GM19035 (cell line): Measurements from ENCODE around the gene IPO11.
"Not testable (repeated sequence)": the region's sequence is repeated elsewhere in the genome, so short reads cannot be mapped to it uniquely, and the experiment has no call there.

Experiments used
- ATAC-seq: cut with Tn5 transposase; IDR thresholded peaks from one replicate; pipeline ENCODE4 v1.9.1; 2021; ENCODE audit not compliant: unreplicated experiment

IPO11 gene

GRCh38 chr5:62596096-62596495 lies 183.5 kb downstream of the IPO11 start:
- ATAC-seq: no peak

- ATAC-seq: no peak
Observed at GRCh38 chr5:62596691-62597090, 184.1 kb downstream of the IPO11 start.

- ATAC-seq: no peak
Observed at GRCh38 chr5:62597314-62597713, 184.8 kb downstream of the IPO11 start.

GRCh38 chr5:62600560-62601252 lies 188.1 kb downstream of the IPO11 start:
- no peak for ATAC-seq

- ATAC-seq: no peak
Observed at GRCh38 chr5:62603934-62604333, 191.4 kb downstream of the IPO11 start.

GRCh38 chr5:62605638-62606037 lies 193.1 kb downstream of the IPO11 start:
- ATAC-seq: no peak

- ATAC-seq: no peak
Observed at GRCh38 chr5:62606878-62607277, 194.3 kb downstream of the IPO11 start.

GRCh38 chr5:62607615-62608014 lies 195.1 kb downstream of the IPO11 start:
- ATAC-seq: no peak

GRCh38 chr5:62608529-62609511 lies 196.3 kb downstream of the IPO11 start:
- no peak for ATAC-seq

- ATAC-seq: no peak
Observed at GRCh38 chr5:62614355-62614754, 201.8 kb downstream of the IPO11 start.

GRCh38 chr5:62616615-62617277 lies 204.2 kb downstream of the IPO11 start:
- no peak for ATAC-seq

GRCh38 chr5:62617943-62618342 lies 205.4 kb downstream of the IPO11 start:
- no peak for ATAC-seq

- no peak for ATAC-seq
Observed at GRCh38 chr5:62620761-62621160, 208.2 kb downstream of the IPO11 start.

GRCh38 chr5:62621280-62621679 lies 208.7 kb downstream of the IPO11 start:
- no peak for ATAC-seq

GRCh38 chr5:62623271-62623670 lies 210.7 kb downstream of the IPO11 start:
- no peak for ATAC-seq

GRCh38 chr5:62624436-62624835 lies 211.9 kb downstream of the IPO11 start:
- ATAC-seq: not testable (repeated sequence)

- ATAC-seq: no peak
Observed at GRCh38 chr5:62626534-62626933, 214.0 kb downstream of the IPO11 start.

- ATAC-seq: no peak
Observed at GRCh38 chr5:62627121-62627520, 214.6 kb downstream of the IPO11 start.

- ATAC-seq: no peak
Observed at GRCh38 chr5:62627901-62628300, 215.3 kb downstream of the IPO11 start.

- no peak for ATAC-seq
Observed at GRCh38 chr5:62631909-62632580, 219.5 kb downstream of the IPO11 start.

GRCh38 chr5:62633243-62633642 lies 220.7 kb downstream of the IPO11 start:
- no peak for ATAC-seq
